Fibroblast of skin of scalp (primary cell): ENCODE results near the gene COA5.
"Not testable (repeated sequence)": the region's sequence is repeated elsewhere in the genome, so short reads cannot be mapped to it uniquely, and the experiment has no call there.

Experiments used
- DNase-seq: peaks from one replicate; pipeline ENCODE4 v3.0.0-alpha.2; 2013

Gene COA5

GRCh38 chr2:98606431-98606830 is 1.9 kb downstream of the COA5 start:
- no peak for DNase-seq

DNA sequence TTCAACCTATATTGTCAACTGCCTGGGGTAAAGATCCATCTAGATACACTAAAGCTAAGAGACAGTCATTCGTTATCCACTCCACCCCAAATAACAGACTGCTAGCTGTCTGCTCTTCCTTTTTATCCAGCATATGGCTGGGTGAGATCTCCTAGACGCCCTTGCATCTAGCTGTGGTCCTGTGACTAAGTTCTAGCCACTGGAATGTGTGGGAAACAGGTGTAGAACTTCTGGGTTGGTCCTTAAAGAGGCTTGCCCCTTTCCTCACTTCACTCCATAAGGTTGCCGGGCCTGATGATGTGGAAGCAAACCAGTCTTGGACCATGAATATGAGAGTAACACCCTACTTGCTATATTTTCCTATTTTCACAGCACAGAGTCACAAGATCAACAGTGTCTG is 3.2 kb downstream of the COA5 start:
- no peak for DNase-seq

DNA sequence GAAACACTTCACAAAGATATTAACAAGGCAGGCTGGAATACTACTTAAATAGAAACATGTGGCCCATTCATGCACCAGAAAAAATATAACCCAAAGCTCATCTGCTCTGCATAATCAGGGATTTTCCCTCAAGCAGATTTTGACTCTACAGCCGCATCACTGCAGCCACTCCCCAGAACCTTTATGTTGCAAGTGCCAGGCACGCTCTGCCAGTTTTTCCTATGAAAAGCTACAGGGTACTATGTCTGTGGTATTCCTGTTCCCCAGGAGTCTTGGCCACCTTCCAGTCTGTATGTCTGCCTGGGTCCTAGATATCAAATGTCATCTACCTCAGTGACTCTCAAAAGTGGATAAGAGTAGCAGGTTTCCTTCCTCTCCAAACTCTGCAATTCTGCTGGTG is 3.8 kb downstream of the COA5 start:
- DNase-seq = no peak

- peak; percentile 18 for DNase-seq
Measured at GRCh38 chr2:98601532-98602132, 6.7 kb downstream of the COA5 start.

DNA sequence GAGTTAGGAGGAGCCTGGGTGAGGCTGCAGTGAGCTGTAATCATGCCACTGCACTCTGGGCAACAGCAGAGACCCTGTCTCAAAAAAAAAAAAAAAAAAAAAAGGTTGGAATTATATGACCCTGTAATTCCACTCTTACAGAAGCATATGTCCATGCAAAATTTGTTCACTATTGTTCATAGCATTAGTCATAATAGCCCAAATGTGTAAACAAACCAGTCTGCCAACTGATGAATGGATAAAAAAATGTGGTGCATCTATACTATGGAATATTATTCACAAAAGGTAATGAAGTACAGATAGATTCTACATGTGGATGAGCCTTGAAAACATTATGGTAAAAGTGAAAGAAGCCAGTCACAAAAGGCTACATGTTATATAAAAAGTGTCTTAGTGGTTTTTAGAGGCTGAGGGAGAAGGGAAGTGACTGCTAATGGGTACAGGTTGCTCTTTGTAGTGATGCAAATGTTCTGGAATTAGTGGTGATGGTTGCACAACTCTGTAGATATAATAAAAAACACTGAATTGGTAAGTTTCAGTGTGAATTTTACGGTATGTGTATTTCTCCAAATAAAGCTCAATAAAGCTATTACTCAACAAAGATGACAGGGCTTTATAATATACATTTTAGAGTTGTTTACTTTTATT is 9.4 kb downstream of the COA5 start:
- peak; percentile 9 for DNase-seq

DNA sequence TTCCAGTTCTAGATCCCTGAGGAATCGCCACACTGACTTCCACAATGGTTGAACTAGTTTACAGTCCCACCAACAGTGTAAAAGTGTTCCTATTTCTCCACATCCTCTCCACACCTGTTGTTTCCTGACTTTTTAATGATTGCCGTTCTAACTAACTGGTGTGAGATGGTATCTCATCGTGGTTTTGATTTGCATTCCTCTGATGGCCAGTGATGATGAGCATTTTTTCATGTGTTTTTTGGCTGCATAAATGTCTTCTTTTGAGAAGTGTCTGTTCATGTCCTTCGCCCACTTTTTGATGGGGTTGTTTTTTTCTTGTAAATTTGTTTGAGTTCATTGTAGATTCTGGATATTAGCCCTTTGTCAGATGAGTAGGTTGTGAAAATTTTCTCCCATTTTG is 13.6 kb downstream of the COA5 start:
- not testable (repeated sequence) for DNase-seq

DNA sequence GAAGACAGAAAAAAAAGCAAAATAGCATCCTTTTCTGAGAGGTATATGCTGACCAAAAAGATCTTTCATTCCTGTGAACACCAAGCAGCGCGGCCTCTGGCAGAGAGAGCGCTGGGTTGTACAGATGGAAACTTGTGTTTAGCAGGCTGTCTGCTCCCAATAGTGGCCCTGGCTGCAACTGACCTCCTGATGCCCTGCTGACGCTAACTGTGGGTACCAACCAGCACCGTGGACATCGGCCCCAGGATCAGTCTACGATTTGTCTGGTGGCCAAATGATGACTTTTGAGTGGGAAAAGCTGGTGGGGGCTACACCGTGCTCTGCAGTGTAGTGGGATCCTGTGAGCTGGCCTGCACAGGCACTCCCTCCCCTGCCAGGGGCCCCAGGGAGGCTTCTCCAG is 15.7 kb downstream of the COA5 start:
- no peak for DNase-seq

- no peak for DNase-seq
Measured at GRCh38 chr2:98589489-98589888, 18.8 kb downstream of the COA5 start.

- DNase-seq = no peak
Measured at GRCh38 chr2:98588880-98589431, 19.4 kb downstream of the COA5 start.

DNA sequence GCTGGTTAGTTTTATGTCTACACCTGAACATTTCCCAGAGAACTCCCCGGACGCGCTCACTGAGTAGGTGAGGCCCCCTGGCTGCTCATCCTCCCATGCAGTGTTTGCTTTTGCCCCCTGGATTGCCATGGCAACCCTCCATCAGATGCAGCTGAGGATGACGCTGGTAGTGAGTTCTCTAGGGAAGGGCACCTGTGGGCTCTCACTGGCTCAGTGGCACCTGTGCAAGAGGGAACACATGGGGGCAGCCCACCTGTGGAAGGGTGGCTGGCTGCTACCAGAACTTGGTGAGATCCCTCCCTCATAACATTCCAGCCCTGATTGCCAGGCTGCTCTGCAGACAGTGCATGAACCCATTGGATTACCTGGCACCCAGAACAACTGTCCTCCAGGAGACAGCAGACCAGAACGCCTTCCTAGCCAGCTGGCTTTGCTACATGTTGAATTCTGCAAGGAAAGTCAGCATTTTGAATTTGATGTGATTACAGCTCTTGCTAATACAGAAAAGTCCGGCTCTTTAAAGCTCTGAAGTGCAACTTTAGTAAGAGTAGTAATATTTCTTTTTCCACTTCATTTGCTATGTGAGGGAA is 21.7 kb downstream of the COA5 start:
- DNase-seq = no peak

DNA sequence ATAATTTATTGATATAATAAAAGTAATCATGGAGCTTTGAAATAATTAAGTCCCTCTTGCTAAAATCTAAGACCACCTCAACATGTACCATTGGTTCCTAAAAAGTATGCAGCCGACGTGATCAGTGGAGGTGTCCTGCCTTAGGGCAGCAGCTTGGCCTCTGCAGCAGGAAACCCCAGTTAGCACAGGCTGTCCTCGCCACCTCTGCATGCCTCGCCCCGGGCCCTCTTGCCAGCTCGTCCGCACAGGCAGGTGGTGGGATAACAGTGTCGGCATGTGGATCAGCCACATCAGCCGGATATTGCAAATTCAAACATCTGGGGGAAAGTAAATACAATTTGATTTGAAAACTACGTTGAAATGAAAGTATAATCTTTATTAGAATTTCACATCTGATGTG is 22.9 kb downstream of the COA5 start:
- DNase-seq = no peak

DNA sequence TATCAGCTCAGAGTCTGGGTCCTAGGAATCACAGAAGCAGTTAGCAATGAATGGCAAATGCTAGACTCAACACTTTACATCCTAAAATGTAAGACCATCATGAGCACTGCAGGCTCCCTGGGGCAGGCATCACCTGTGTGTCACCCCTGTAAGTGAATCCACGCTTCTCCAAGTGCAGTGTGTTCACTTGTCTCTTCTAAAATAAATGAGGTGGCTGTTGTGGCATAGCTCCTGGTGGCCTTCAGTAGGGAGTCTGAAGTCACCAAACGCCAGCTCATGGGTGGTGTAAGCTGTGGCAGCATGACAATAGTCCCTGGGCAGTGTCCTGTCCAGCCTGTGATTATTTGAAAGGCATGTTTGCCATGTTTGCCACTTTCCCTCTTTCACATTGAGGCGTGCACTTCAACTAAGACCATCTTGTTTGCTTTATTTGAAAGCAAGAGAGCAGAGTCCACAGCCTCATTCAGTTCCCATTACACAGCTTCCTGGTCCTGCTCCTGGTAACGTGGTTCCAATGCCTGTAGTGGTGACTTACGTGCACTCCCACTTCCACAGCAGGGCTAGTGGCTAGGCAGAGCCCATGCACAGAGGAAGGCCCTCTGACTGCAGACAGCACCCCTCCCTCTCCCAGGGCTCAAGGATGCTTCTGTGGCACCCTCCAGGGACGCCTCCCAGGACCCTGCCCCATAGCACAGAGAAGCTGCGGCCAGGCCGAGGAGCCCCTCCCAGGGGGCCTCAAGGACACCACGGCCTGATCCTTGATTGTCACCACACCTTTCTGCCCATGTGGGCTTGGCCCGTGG is 24.3 kb downstream of the COA5 start:
- DNase-seq = no peak

GRCh38 chr2:98583276-98583675 is 25.0 kb downstream of the COA5 start:
- no peak for DNase-seq

- no peak for DNase-seq
Measured at GRCh38 chr2:98582523-98582922, 25.8 kb downstream of the COA5 start.

DNA sequence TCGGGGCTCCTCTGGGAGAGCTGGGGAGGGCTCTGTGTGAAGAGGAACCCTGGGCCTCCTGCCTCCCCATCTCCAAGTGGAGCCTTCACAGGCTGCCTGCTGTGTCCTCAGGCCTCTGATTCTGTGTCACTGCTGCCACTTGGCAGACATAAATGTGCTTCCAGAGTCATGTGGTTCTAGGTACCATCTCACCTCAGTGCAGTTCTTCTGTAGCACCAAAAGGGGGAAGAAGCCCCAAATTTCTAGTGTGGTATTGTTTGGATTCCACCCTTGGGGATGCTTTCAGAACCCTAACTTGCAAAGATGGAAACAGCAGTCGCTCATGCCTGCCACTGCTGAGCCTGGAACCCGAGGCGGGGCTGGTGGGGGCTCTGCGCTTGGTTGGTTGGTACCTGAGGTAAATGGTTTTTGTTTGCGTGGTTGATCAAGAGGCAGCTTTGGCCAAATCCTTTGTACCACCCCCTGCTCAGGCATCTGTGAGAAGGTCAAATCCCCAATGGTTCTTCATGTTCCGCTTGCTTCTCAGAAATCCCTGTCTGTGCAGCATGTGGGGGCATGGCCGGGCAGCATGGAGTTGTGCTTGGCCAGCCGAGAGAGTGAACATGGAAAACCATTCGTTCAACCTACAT is 27.5 kb downstream of the COA5 start:
- no peak for DNase-seq

DNA sequence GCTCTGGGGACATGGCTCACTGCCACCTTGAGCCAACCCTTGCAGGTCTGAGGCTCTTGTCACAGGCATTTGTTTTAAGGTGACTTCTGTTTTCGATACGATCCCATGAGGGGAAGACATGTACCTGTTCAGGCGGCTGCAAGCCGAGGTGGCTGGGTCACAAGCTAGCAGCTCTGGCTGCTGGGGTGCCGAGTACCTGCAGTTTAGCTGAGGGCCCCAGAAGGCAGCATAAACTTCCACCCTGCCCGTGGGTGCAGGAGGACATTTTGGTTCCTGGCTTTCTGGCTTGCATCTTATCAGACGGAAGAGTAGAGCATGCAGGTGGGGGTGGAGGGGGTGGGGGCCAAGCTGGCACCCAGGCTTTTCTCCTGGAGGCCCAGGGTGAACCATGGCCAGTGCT is 28.4 kb downstream of the COA5 start:
- DNase-seq = no peak

GRCh38 chr2:98578231-98578630 is 30.1 kb downstream of the COA5 start:
- no peak for DNase-seq

GRCh38 chr2:98577313-98577712 is 31.0 kb downstream of the COA5 start:
- no peak for DNase-seq

DNA sequence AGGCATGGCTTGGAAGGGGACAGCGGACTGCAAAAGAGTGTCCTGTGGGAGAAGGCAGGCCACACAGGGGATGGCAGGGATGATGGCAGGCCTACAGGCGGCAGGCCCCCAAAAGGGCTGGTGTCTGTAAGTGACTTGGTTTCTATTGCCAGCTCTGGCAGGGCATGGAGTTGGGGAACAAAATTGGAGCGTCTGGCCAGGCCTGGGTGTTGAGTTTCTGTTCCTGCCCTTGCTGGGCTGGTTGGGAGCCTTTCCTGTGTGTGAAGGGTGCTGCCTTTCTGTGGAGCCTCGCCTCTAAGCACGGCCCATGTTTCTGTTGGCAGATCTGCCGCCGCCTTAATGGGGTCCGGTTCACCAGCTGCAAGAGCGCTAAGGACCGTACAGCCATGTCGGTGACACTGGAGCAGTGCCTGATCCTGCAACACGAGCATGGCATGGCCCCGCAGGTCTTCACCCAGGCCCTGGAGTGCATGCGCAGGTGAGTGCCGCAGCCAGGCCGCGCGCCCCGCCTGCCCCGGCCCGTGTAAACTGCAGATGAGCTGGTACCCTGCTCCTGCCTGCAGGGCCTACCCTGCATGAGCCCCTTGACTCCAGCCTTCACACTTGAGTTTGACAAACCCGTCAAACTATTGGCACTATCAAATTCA is 31.5 kb downstream of the COA5 start:
- no peak for DNase-seq

DNA sequence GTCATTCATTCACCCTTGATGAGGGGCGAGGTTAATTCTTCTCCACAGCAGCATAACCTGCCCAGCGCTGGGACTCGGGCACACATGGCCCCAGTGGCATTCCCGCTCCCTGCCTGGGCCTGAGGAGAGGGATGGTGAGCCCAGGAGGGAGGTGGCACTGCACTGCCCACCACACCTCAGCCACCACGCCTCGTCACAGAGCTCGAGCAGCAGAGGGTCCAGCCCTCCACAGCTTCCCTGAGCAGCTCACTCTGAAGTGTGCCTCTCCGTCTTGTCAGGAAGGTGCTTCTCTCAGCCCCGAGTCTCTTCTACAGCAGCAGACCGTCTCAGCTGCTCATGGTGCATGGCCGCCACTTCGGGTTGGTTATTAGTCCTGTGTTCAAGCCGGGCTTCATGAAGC is 34.9 kb downstream of the COA5 start:
- no peak for DNase-seq

GRCh38 chr2:98572676-98573075 is 35.6 kb downstream of the COA5 start:
- no peak for DNase-seq

DNA sequence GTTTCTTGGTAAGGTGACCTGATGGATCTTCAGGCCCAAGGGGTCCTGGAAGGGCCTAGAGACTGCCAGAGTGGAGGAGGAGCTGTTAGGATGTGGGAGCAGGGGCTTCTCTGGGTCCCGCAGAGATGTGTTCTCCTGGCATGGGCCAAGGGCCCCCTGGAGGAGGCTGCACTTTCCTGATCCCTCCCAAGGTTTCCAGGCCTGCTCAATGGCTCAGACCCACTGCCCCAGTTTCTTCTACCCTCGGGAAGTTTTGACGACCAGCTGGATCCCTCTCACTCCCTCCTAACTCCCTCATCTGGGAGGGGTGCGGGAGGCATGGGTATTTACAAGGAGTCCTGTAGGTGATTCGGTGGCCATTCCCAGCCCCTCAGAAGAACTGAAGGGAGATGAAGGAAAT is 36.1 kb downstream of the COA5 start:
- no peak for DNase-seq
